ENCODE measurements around the gene HSPA4. TPM values are rescaled to one million over a fixed set of nuclear protein-coding genes. Genes with fewer than 3 reads are reported as not detected.

The HSPA4 gene
- total and polyA plus RNA-seq, 2 of the 4 experiments (the other 2 are of a cell fraction): 34.9 to 120 TPM

- H2BK5ac ChIP-seq (ENCODE audit: low read depth, low read length, poor library complexity, severe bottlenecking): no peak overlapping the region
- ATAC-seq (ENCODE audit: low read depth): no peak
- intact Hi-C loops (cut with micrococcal nuclease) (no loop called here), in situ Hi-C loops (cut with MboI; ENCODE audit: low sequenced_read_pairs) (no loop called here), dilution Hi-C loops (cut with HindIII; ENCODE audit: low sequenced_read_pairs, unreplicated experiment) (no loop called here)
- H2BK20ac ChIP-seq (ENCODE audit: low read depth, low read length): no peak overlapping the region
- H3K4me1 ChIP-seq (ENCODE audit: control insufficient read depth, insufficient read depth, low read length): no peaks in the 10 kb centered on the region
- no CpG with 5 or more reads among the region's 6 CpGs for WGBS, 2 experiments (ENCODE audit: extremely low coverage in 2 of 2, insufficient read length in 1 of 2)
- no peak overlapping the region for H2BK15ac ChIP-seq (ENCODE audit: low read depth, low read length)
- H2BK120ac ChIP-seq (ENCODE audit: low read depth, low read length): no peak overlapping the region
- no peak for TF ChIP-seq BHLHE40 (IDR thresholded peaks at IDR 0.05; ENCODE audit: low read depth, low read length)
- no peak for TF ChIP-seq MAZ (IDR thresholded peaks at IDR 0.05; ENCODE audit: borderline replicate concordance, low read depth, low read length)
- TF ChIP-seq ELK1 (IDR thresholded peaks at IDR 0.05; ENCODE audit: borderline replicate concordance, low read depth, low read length): no peak
- TF ChIP-seq MXI1 (IDR thresholded peaks at IDR 0.05; ENCODE audit: borderline replicate concordance, low read depth, low read length): no peak
- TF ChIP-seq RCOR1 (IDR thresholded peaks at IDR 0.05; ENCODE audit: insufficient replicate concordance, low read length): no peak
- CTCF ChIA-PET: no interaction called here
- no peak overlapping the region for H2AK9ac ChIP-seq (replicated peaks; ENCODE audit: low read depth, low read length, poor library complexity)
- H3K9ac ChIP-seq (ENCODE audit: low read depth, low read length): no peak overlapping the region
- H3K9me3 ChIP-seq (ENCODE audit: control insufficient read depth, insufficient read depth, low read length): no peaks in the 10 kb centered on the region
- POLR2A ChIA-PET (ENCODE audit: unreplicated experiment): no interaction called here
- H4K20me1 ChIP-seq (ENCODE audit: insufficient read depth, low read length): no peaks in the 10 kb centered on the region
- no peak overlapping the region for H2AK5ac ChIP-seq (ENCODE audit: low read depth, low read length)
- BruUV-seq (replicated peaks): no TSS peak
- H3K4me2 ChIP-seq (ENCODE audit: low read depth, low read length): no peak overlapping the region
- no peaks in the 10 kb centered on the region for H3K79me1 ChIP-seq (ENCODE audit: low read depth in 1 of 2, low read length in 2 of 2)
- no peak overlapping the region for H3K56ac ChIP-seq (ENCODE audit: extremely low read depth, insufficient read depth, low read length)
- DNase-seq: no peak
- no peak overlapping the region for H4K91ac ChIP-seq (ENCODE audit: insufficient read depth, low read depth, low read length)
- H3K27me3 ChIP-seq (ENCODE audit: control insufficient read depth, insufficient read depth, low read length): peaks cover 4% of the 10 kb centered on the region
- H3K23ac ChIP-seq (ENCODE audit: low read depth, low read length): no peak overlapping the region
- H3K14ac ChIP-seq (replicated peaks; ENCODE audit: low read depth, low read length): no peak overlapping the region
- H3K4me3 ChIP-seq (ENCODE audit: insufficient read depth, low read depth, low read length): no peak overlapping the region
- no peak overlapping the region for H3K18ac ChIP-seq (ENCODE audit: low read depth, low read length)
- H3K4ac ChIP-seq (ENCODE audit: low read depth, low read length): no peak overlapping the region
- no peak overlapping the region for H2AFZ ChIP-seq (replicated peaks; ENCODE audit: low read length, poor library complexity)
- no peak overlapping the region for H4K5ac ChIP-seq (ENCODE audit: low read depth, low read length)
- H3K36me3 ChIP-seq (ENCODE audit: control insufficient read depth, insufficient read depth, low read length): no peaks in the 10 kb centered on the region
- no peak overlapping the region for H3K27ac ChIP-seq (ENCODE audit: insufficient read depth, low read length)
- no peaks in the 10 kb centered on the region for H3K9me1 ChIP-seq (ENCODE audit: insufficient read depth, low read length)
- H4K8ac ChIP-seq (ENCODE audit: low read depth in 2 of 2, low read length in 2 of 2): no peak overlapping the region
Measured at GRCh38 chr5:133150909-133151544, 99.2 kb downstream of the HSPA4 start.
